Measurements from ENCODE around the gene ZCCHC2.

DNA sequence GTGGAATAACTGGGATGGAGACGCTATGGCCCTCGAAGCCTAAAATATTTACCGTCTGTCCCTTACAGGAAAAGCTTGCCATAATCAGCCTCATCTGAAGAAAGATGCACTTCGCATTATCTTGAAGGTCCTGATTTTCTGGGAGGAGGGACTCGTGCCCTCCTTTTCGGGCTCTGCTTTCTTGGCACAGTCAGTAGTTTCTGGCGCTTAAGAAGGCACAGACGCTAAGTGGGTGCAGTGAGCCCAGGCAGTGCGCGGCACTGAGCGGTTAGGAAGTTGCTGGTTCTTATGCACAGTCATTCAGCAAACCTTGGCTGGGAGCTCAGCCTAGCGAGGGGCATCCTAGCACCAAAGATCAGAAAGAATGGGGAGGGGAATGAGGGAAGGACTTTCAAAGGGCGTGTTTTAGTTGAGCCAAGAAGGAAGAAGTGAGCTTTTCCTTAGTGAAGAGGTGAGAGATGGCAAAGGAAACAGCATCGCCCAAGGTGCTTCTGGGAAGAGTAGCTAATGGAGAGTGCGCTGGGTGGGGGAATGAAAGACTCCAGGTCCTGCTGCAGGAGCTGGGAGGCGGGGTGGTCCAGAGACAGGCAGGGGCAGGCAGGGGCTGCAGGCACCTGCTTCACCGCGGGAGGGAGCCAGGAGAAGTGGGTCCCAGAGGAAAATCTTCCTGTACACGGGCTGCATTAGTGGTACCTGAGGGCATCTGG, 64.1 kb downstream of the ZCCHC2 start:
- no peak for TF ChIP-seq CTCF (IDR thresholded peaks at IDR 0.05)
- TF ChIP-seq POLR2A (IDR thresholded peaks at IDR 0.05): no peak

All from right lobe of liver (tissue), 4 donors.